ENCODE data around the gene ISM1.

ISM1 gene

GRCh38 chr20:13271977-13272975 lies 51.2 kb downstream of the ISM1 start:
- DNase-seq (ENCODE audit: low spot score) = no peak
- H3K27ac Mint-ChIP-seq = no peak overlapping the region
- peaks cover 2% of the 10 kb centered on the region for H3K27me3 Mint-ChIP-seq (ENCODE audit: low read depth)
- no peaks in the 10 kb centered on the region for H3K9me3 Mint-ChIP-seq
- no peaks in the 10 kb centered on the region for H3K4me1 Mint-ChIP-seq (ENCODE audit: low read depth)
- H3K4me3 Mint-ChIP-seq = no peak overlapping the region
- no peaks in the 10 kb centered on the region for H3K36me3 Mint-ChIP-seq (ENCODE audit: low read depth)

- H3K27ac Mint-ChIP-seq = no peak overlapping the region
- no peak overlapping the region for H3K4me3 Mint-ChIP-seq
- H3K4me1 Mint-ChIP-seq (ENCODE audit: low read depth) = no peaks in the 10 kb centered on the region
- peaks cover 2% of the 10 kb centered on the region for H3K27me3 Mint-ChIP-seq (ENCODE audit: low read depth)
- no peaks in the 10 kb centered on the region for H3K36me3 Mint-ChIP-seq (ENCODE audit: low read depth)
- DNase-seq (ENCODE audit: low spot score) = no peak
- no peaks in the 10 kb centered on the region for H3K9me3 Mint-ChIP-seq
Measured at GRCh38 chr20:13274275-13274861, 53.3 kb downstream of the ISM1 start.

- H3K4me1 Mint-ChIP-seq (ENCODE audit: low read depth) = no peaks in the 10 kb centered on the region
- H3K4me3 Mint-ChIP-seq = no peak overlapping the region
- H3K9me3 Mint-ChIP-seq = no peaks in the 10 kb centered on the region
- DNase-seq (ENCODE audit: low spot score) = no peak
- no peak overlapping the region for H3K27ac Mint-ChIP-seq
- no peaks in the 10 kb centered on the region for H3K36me3 Mint-ChIP-seq (ENCODE audit: low read depth)
- no peaks in the 10 kb centered on the region for H3K27me3 Mint-ChIP-seq (ENCODE audit: low read depth)
Measured at GRCh38 chr20:13276945-13277541, 56.0 kb downstream of the ISM1 start.

GRCh38 chr20:13277663-13278295 lies 56.7 kb downstream of the ISM1 start:
- H3K4me1 Mint-ChIP-seq (ENCODE audit: low read depth) = no peaks in the 10 kb centered on the region
- H3K9me3 Mint-ChIP-seq = no peaks in the 10 kb centered on the region
- no peak for DNase-seq (ENCODE audit: low spot score)
- H3K27me3 Mint-ChIP-seq (ENCODE audit: low read depth) = no peaks in the 10 kb centered on the region
- no peaks in the 10 kb centered on the region for H3K36me3 Mint-ChIP-seq (ENCODE audit: low read depth)
- no peak overlapping the region for H3K4me3 Mint-ChIP-seq
- H3K27ac Mint-ChIP-seq = no peak overlapping the region

- Mint-ChIP-seq H3K4me1 (ENCODE audit: low read depth) (no peaks in the 10 kb centered on the region), H3K4me3 (no peak overlapping the region), H3K9me3 (no peaks in the 10 kb centered on the region), H3K27me3 (ENCODE audit: low read depth) (no peaks in the 10 kb centered on the region), H3K27ac (no peak overlapping the region), H3K36me3 (ENCODE audit: low read depth) (no peaks in the 10 kb centered on the region)
- no peak for DNase-seq (ENCODE audit: low spot score)
Measured at GRCh38 chr20:13278812-13279570, 57.9 kb downstream of the ISM1 start.

GRCh38 chr20:13280609-13281324 lies 59.7 kb downstream of the ISM1 start:
- H3K4me1 Mint-ChIP-seq (ENCODE audit: low read depth) = no peaks in the 10 kb centered on the region
- no peaks in the 10 kb centered on the region for H3K9me3 Mint-ChIP-seq
- DNase-seq (ENCODE audit: low spot score) = no peak
- no peak overlapping the region for H3K27ac Mint-ChIP-seq
- no peaks in the 10 kb centered on the region for H3K36me3 Mint-ChIP-seq (ENCODE audit: low read depth)
- H3K27me3 Mint-ChIP-seq (ENCODE audit: low read depth) = no peaks in the 10 kb centered on the region
- H3K4me3 Mint-ChIP-seq = no peak overlapping the region

- H3K27ac Mint-ChIP-seq = no peak overlapping the region
- no peaks in the 10 kb centered on the region for H3K27me3 Mint-ChIP-seq (ENCODE audit: low read depth)
Measured at GRCh38 chr20:13283869-13284829, 63.1 kb downstream of the ISM1 start.

GRCh38 chr20:13284830-13285229 lies 63.8 kb downstream of the ISM1 start:
- no peak overlapping the region for H3K27ac Mint-ChIP-seq
- H3K9me3 Mint-ChIP-seq = no peaks in the 10 kb centered on the region
- H3K27me3 Mint-ChIP-seq (ENCODE audit: low read depth) = no peaks in the 10 kb centered on the region
- DNase-seq (ENCODE audit: low spot score) = no peak
- H3K4me1 Mint-ChIP-seq (ENCODE audit: low read depth) = no peaks in the 10 kb centered on the region
- H3K36me3 Mint-ChIP-seq (ENCODE audit: low read depth) = no peaks in the 10 kb centered on the region
- H3K4me3 Mint-ChIP-seq = no peak overlapping the region

More at GRCh38 chr20:13283869-13284829, 63.1 kb downstream of the ISM1 start:
- Mint-ChIP-seq H3K4me1 (ENCODE audit: low read depth) (no peaks in the 10 kb centered on the region), H3K4me3 (no peak overlapping the region), H3K9me3 (no peaks in the 10 kb centered on the region), H3K36me3 (ENCODE audit: low read depth) (no peaks in the 10 kb centered on the region)
- DNase-seq (ENCODE audit: low spot score) = no peak

- no peak overlapping the region for H3K27ac Mint-ChIP-seq
- no peaks in the 10 kb centered on the region for H3K4me1 Mint-ChIP-seq (ENCODE audit: low read depth)
- H3K36me3 Mint-ChIP-seq (ENCODE audit: low read depth) = no peaks in the 10 kb centered on the region
- no peaks in the 10 kb centered on the region for H3K9me3 Mint-ChIP-seq
- H3K27me3 Mint-ChIP-seq (ENCODE audit: low read depth) = no peaks in the 10 kb centered on the region
- no peak for DNase-seq (ENCODE audit: low spot score)
- H3K4me3 Mint-ChIP-seq = no peak overlapping the region
Measured at GRCh38 chr20:13285408-13285807, 64.3 kb downstream of the ISM1 start.

- Mint-ChIP-seq H3K27me3 (ENCODE audit: low read depth) (no peaks in the 10 kb centered on the region), H3K4me1 (ENCODE audit: low read depth) (no peaks in the 10 kb centered on the region), H3K9me3 (no peaks in the 10 kb centered on the region), H3K4me3 (no peak overlapping the region), H3K27ac (no peak overlapping the region), H3K36me3 (ENCODE audit: low read depth) (no peaks in the 10 kb centered on the region)
- no peak for DNase-seq (ENCODE audit: low spot score)
Measured at GRCh38 chr20:13286052-13286451, 65.0 kb downstream of the ISM1 start.

GRCh38 chr20:13286607-13287006 lies 65.5 kb downstream of the ISM1 start:
- no peak overlapping the region for H3K4me3 Mint-ChIP-seq
- no peak overlapping the region for H3K27ac Mint-ChIP-seq
- no peaks in the 10 kb centered on the region for H3K36me3 Mint-ChIP-seq (ENCODE audit: low read depth)
- H3K9me3 Mint-ChIP-seq = no peaks in the 10 kb centered on the region
- no peaks in the 10 kb centered on the region for H3K27me3 Mint-ChIP-seq (ENCODE audit: low read depth)
- no peak for DNase-seq (ENCODE audit: low spot score)
- H3K4me1 Mint-ChIP-seq (ENCODE audit: low read depth) = no peaks in the 10 kb centered on the region

GRCh38 chr20:13288357-13288756 lies 67.3 kb downstream of the ISM1 start:
- H3K9me3 Mint-ChIP-seq = no peaks in the 10 kb centered on the region
- H3K27ac Mint-ChIP-seq = no peak overlapping the region
- H3K4me3 Mint-ChIP-seq = no peak overlapping the region
- no peak for DNase-seq (ENCODE audit: low spot score)
- no peaks in the 10 kb centered on the region for H3K27me3 Mint-ChIP-seq (ENCODE audit: low read depth)
- H3K36me3 Mint-ChIP-seq (ENCODE audit: low read depth) = no peaks in the 10 kb centered on the region
- no peaks in the 10 kb centered on the region for H3K4me1 Mint-ChIP-seq (ENCODE audit: low read depth)
